CD8-positive, alpha-beta memory T cell (primary cell): ENCODE results near the gene ATP5F1D. TPM values are rescaled to one million over a fixed set of nuclear protein-coding genes. Genes with fewer than 3 reads are reported as not detected.

Experiments used
- CTCF ChIA-PET: fragments of 350-600 bp; sonication (Branson Sonifier 250); formaldehyde crosslinking; loops from one replicate; lab custom pipeline; 2021; ENCODE audit warnings: antibody characterized with exemption; lab: Charles Lee
- POLR2A ChIA-PET: fragments of 350-600 bp; sonication (Branson Sonifier 250); formaldehyde crosslinking; loops from one replicate; lab custom pipeline; 2021; ENCODE audit warnings: antibody characterized with exemption; lab: Charles Lee
- DNase-seq, 5 donors: peaks; one replicate each; pipeline versions ENCODE4 v3.0.0 to v3.0.0-alpha.2; 2020 to 2022; ENCODE audit warnings: mixed read lengths in 1 of 5
- H3K27ac ChIP-seq: one replicate; pipeline ENCODE4 v1.7.0; 2013; ENCODE audit warnings: low read depth, mild to moderate bottlenecking, low read length, moderate library complexity
- H3K27me3 ChIP-seq: 2 replicates; pipeline ENCODE4 v1.7.0; 2013; ENCODE audit warnings: low read length, mild to moderate bottlenecking; ENCODE audit not compliant: insufficient read depth, poor library complexity, severe bottlenecking
- H3K36me3 ChIP-seq: 2 replicates; pipeline ENCODE4 v1.7.0; 2013; ENCODE audit warnings: mild to moderate bottlenecking, low read length, moderate library complexity; ENCODE audit not compliant: insufficient read depth
- H3K4me1 ChIP-seq: 2 replicates; pipeline ENCODE4 v1.7.0; 2013; ENCODE audit warnings: mild to moderate bottlenecking, low read length, moderate library complexity; ENCODE audit not compliant: insufficient read depth
- H3K4me3 ChIP-seq: 2 replicates; pipeline ENCODE4 v1.7.0; 2013; ENCODE audit warnings: mild to moderate bottlenecking, low read length
- H3K9me3 ChIP-seq: 2 replicates; pipeline ENCODE4 v1.7.0; 2013; ENCODE audit warnings: mild to moderate bottlenecking, low read length
- H3K27ac Mint-ChIP-seq, 8 donors: one replicate each; pipeline ENCODE4 v1.8.0; 2020 to 2021; ENCODE audit warnings: mixed read lengths in 8 of 8, mild to moderate bottlenecking in 6 of 8, inconsistent platforms in 3 of 8, moderate library complexity in 3 of 8
- H3K27me3 Mint-ChIP-seq, 2 donors: one replicate each; pipeline ENCODE4 v1.8.0; 2020 to 2021; ENCODE audit warnings: mixed read lengths in 2 of 2, mild to moderate bottlenecking in 1 of 2, moderate library complexity in 1 of 2
- H3K36me3 Mint-ChIP-seq, 3 donors: one replicate each; pipeline ENCODE4 v1.8.0; 2020 to 2021; ENCODE audit warnings: mixed read lengths in 3 of 3, inconsistent platforms in 1 of 3, mild to moderate bottlenecking in 1 of 3
- H3K4me1 Mint-ChIP-seq, 3 donors: one replicate each; pipeline ENCODE4 v1.8.0; 2020 to 2021; ENCODE audit warnings: mixed read lengths in 3 of 3, inconsistent platforms in 1 of 3, mild to moderate bottlenecking in 1 of 3
- H3K4me3 Mint-ChIP-seq, 7 donors: one replicate each; pipeline ENCODE4 v1.8.0; 2020 to 2021; ENCODE audit warnings: mixed read lengths in 7 of 7, mild to moderate bottlenecking in 6 of 7, moderate library complexity in 4 of 7, inconsistent platforms in 2 of 7
- H3K9me3 Mint-ChIP-seq, 5 donors: one replicate each; pipeline ENCODE4 v1.8.0; 2020 to 2022; ENCODE audit warnings: mixed read lengths in 5 of 5, mild to moderate bottlenecking in 3 of 5, moderate library complexity in 2 of 5, inconsistent platforms in 1 of 5
- polyA plus RNA-seq: library from polyadenylated mRNA; unstranded; fragments of 300-500 nt; fragmentation: Illumina TruSeq; gene quantifications from one replicate; pipeline ENCODE4 v1.2.3, GENCODE V29; 2021
- total RNA-seq, 2 experiments: library from RNA; stranded (reverse); gene quantifications; one replicate each; pipeline ENCODE4 v1.2.3, GENCODE V29; 2021

The ATP5F1D gene
- total and polyA plus RNA-seq, 3 experiments from 2014 or later = 179 to 271 (median 180) TPM

- Mint-ChIP-seq H3K27me3 (peaks cover 6 to 8% of the 10 kb centered on the region in 2 donors), H3K9me3 (peaks cover 0 to 2% (median 0%) of the 10 kb centered on the region in 5 donors), H3K4me3 (peak overlapping the region in 5 of 7 donors; percentile 19 to 84 (median 57)), H3K27ac (peak overlapping the region in 5 of 8 donors; percentile 7 to 98 (median 87)), H3K36me3 (peaks cover 0 to 25% (median 4%) of the 10 kb centered on the region in 3 donors), H3K4me1 (peaks cover 15 to 27% (median 20%) of the 10 kb centered on the region in 3 donors)
- H3K4me3 ChIP-seq = no peak overlapping the region
- H3K4me1 ChIP-seq = peaks cover 17% of the 10 kb centered on the region
- CTCF ChIA-PET = interaction anchor here (0.8 to 2.7 kb wide), 13 partner anchors 11 to 194 kb away, joined by 3 to 16 read pairs (median 4); partner anchors contain the start of gene CIRBP
- H3K9me3 ChIP-seq = no peaks in the 10 kb centered on the region
- POLR2A ChIA-PET = interaction anchor here (0.6 to 1.3 kb wide), 3 partner anchors 10 to 483 kb away, joined by 3 to 10 read pairs (median 7); partner anchors contain the start of gene CIRBP
- peaks cover 10% of the 10 kb centered on the region for H3K36me3 ChIP-seq
- peak; percentile 67 to 85 (median 69) for DNase-seq
- H3K27ac ChIP-seq = no peak overlapping the region
- peaks cover 7% of the 10 kb centered on the region for H3K27me3 ChIP-seq
Measured at GRCh38 chr19:1279782-1280341, 38.3 kb downstream of the ATP5F1D start.

- Histone ChIP-seq H3K27me3 (peaks cover 12% of the 10 kb centered on the region), H3K36me3 (peaks cover 9% of the 10 kb centered on the region), H3K27ac (no peak overlapping the region), H3K4me1 (peaks cover 14% of the 10 kb centered on the region), H3K4me3 (no peak overlapping the region), H3K9me3 (no peaks in the 10 kb centered on the region)
- Mint-ChIP-seq H3K9me3 (peaks cover 0 to 2% (median 0%) of the 10 kb centered on the region in 5 donors), H3K27ac (peak overlapping the region in 1 of 8 donors; percentile 98), H3K4me1 (peaks cover 15 to 28% (median 20%) of the 10 kb centered on the region in 3 donors), H3K4me3 (peak overlapping the region in 1 of 7 donors; percentile 54), H3K36me3 (peaks cover 0 to 23% (median 4%) of the 10 kb centered on the region in 3 donors), H3K27me3 (peaks cover 9 to 12% of the 10 kb centered on the region in 2 donors)
- POLR2A ChIA-PET = interaction anchor here (0.5 to 0.6 kb wide), 2 partner anchors 124 to 1341 kb away, joined by 4 read pairs; no protein-coding TSS in a partner anchor
- CTCF ChIA-PET = interaction anchor here (2.1 to 2.7 kb wide), 2 partner anchors 37 to 91 kb away, joined by 13 to 16 read pairs; no protein-coding TSS in a partner anchor
- no peak for DNase-seq
Measured at GRCh38 chr19:1280636-1281568, 39.4 kb downstream of the ATP5F1D start.

GRCh38 chr19:1281569-1282287 is 40.2 kb downstream of the ATP5F1D start:
- H3K27ac Mint-ChIP-seq = peak overlapping the region in 1 of 8 donors; percentile 70
- H3K4me3 Mint-ChIP-seq = peak overlapping the region in 1 of 7 donors; percentile 65
- no peaks in the 10 kb centered on the region for H3K9me3 ChIP-seq
- ChIA-PET CTCF (no interaction called here), POLR2A (no interaction called here)
- H3K4me3 ChIP-seq = no peak overlapping the region
- peaks cover 9 to 15% of the 10 kb centered on the region in 2 donors for H3K27me3 Mint-ChIP-seq
- no peak overlapping the region for H3K27ac ChIP-seq
- peaks cover 11 to 28% (median 18%) of the 10 kb centered on the region in 3 donors for H3K4me1 Mint-ChIP-seq
- H3K9me3 Mint-ChIP-seq = peaks cover 0 to 2% (median 0%) of the 10 kb centered on the region in 5 donors
- H3K36me3 ChIP-seq = peaks cover 9% of the 10 kb centered on the region
- H3K36me3 Mint-ChIP-seq = peaks cover 0 to 23% (median 4%) of the 10 kb centered on the region in 3 donors
- peaks cover 14% of the 10 kb centered on the region for H3K27me3 ChIP-seq
- peaks cover 9% of the 10 kb centered on the region for H3K4me1 ChIP-seq
- DNase-seq = no peak

GRCh38 chr19:1282588-1283206 is 41.1 kb downstream of the ATP5F1D start:
- H3K27ac ChIP-seq = no peak overlapping the region
- ChIA-PET POLR2A (no interaction called here), CTCF (interaction anchor here (1.2 kb wide), 2 partner anchors 38 to 87 kb away, joined by 3 to 5 read pairs; no protein-coding TSS in a partner anchor)
- peak overlapping the region in 2 of 8 donors; percentile 22 to 46 for H3K27ac Mint-ChIP-seq
- H3K27me3 Mint-ChIP-seq = peaks cover 11 to 15% of the 10 kb centered on the region in 2 donors
- no peaks in the 10 kb centered on the region for H3K9me3 ChIP-seq
- peaks cover 0 to 2% (median 0%) of the 10 kb centered on the region in 5 donors for H3K9me3 Mint-ChIP-seq
- H3K4me3 Mint-ChIP-seq = no peak overlapping the region
- no peak for DNase-seq
- H3K4me1 Mint-ChIP-seq = peaks cover 8 to 25% (median 15%) of the 10 kb centered on the region in 3 donors
- peaks cover 19% of the 10 kb centered on the region for H3K27me3 ChIP-seq
- peaks cover 9% of the 10 kb centered on the region for H3K36me3 ChIP-seq
- peaks cover 0 to 19% (median 2%) of the 10 kb centered on the region in 3 donors for H3K36me3 Mint-ChIP-seq
- H3K4me3 ChIP-seq = no peak overlapping the region
- peaks cover 4% of the 10 kb centered on the region for H3K4me1 ChIP-seq

GRCh38 chr19:1283207-1283916 is 41.8 kb downstream of the ATP5F1D start:
- Mint-ChIP-seq H3K4me1 (peaks cover 8 to 21% (median 13%) of the 10 kb centered on the region in 3 donors), H3K9me3 (peaks cover 0 to 2% (median 0%) of the 10 kb centered on the region in 5 donors), H3K27me3 (peaks cover 11 to 15% of the 10 kb centered on the region in 2 donors), H3K27ac (peak overlapping the region in 2 of 8 donors; percentile 22 to 46), H3K4me3 (no peak overlapping the region), H3K36me3 (peaks cover 0 to 17% (median 2%) of the 10 kb centered on the region in 3 donors)
- peaks cover 23% of the 10 kb centered on the region for H3K27me3 ChIP-seq
- ChIA-PET POLR2A (no interaction called here), CTCF (interaction anchor here (1.2 kb wide), 2 partner anchors 39 to 87 kb away, joined by 3 to 5 read pairs; no protein-coding TSS in a partner anchor)
- no peak for DNase-seq
- H3K27ac ChIP-seq = no peak overlapping the region
- H3K4me1 ChIP-seq = peaks cover 4% of the 10 kb centered on the region
- no peaks in the 10 kb centered on the region for H3K9me3 ChIP-seq
- H3K36me3 ChIP-seq = peaks cover 9% of the 10 kb centered on the region
- H3K4me3 ChIP-seq = no peak overlapping the region

- Histone ChIP-seq H3K27ac (no peak overlapping the region), H3K9me3 (no peaks in the 10 kb centered on the region), H3K4me1 (peaks cover 4% of the 10 kb centered on the region), H3K27me3 (peaks cover 23% of the 10 kb centered on the region), H3K36me3 (peaks cover 6% of the 10 kb centered on the region), H3K4me3 (no peak overlapping the region)
- ChIA-PET CTCF (interaction anchor here (1.2 kb wide), 1 partner anchor 86 kb away, joined by 3 read pairs; no protein-coding TSS in a partner anchor), POLR2A (no interaction called here)
- Mint-ChIP-seq H3K4me1 (peaks cover 8 to 21% (median 13%) of the 10 kb centered on the region in 3 donors), H3K36me3 (peaks cover 0 to 14% (median 2%) of the 10 kb centered on the region in 3 donors), H3K4me3 (peak overlapping the region in 1 of 7 donors; percentile 28), H3K9me3 (peaks cover 0 to 2% (median 0%) of the 10 kb centered on the region in 5 donors), H3K27me3 (peaks cover 11 to 16% of the 10 kb centered on the region in 2 donors), H3K27ac (no peak overlapping the region)
- no peak for DNase-seq
Measured at GRCh38 chr19:1283917-1284292, 42.4 kb downstream of the ATP5F1D start.
